HEK293 (cell line): ENCODE data around the gene C2CD2L.

Source experiments
- BCL11A ChIP-seq: fragments of 450-650 bp; formaldehyde crosslinking; IDR thresholded peaks from 2 replicates; pipeline ENCODE4 v1.5.1; 2016; ENCODE audit warnings: low read depth, missing biosample characterization, missing genetic modification characterization
- CTCF ChIP-seq: fragments of 450-650 bp; formaldehyde crosslinking; IDR thresholded peaks from 2 replicates; pipeline ENCODE4 v1.5.1; 2016; ENCODE audit warnings: missing biosample characterization, missing genetic modification characterization
- SP2 ChIP-seq: fragments of 450-650 bp; formaldehyde crosslinking; IDR thresholded peaks from 2 replicates; pipeline ENCODE4 v1.5.1; 2016; ENCODE audit warnings: missing biosample characterization, missing genetic modification characterization
- ZBTB49 ChIP-seq: fragments of 450-650 bp; formaldehyde crosslinking; IDR thresholded peaks from 2 replicates; pipeline ENCODE4 v1.5.1; 2016; ENCODE audit warnings: missing biosample characterization, missing genetic modification characterization, low read depth
- ZEB2 ChIP-seq: fragments of 450-650 bp; formaldehyde crosslinking; IDR thresholded peaks from 2 replicates; pipeline ENCODE4 v1.5.1; 2016; ENCODE audit warnings: missing biosample characterization, missing genetic modification characterization
- ZNF184 ChIP-seq: fragments of 450-650 bp; IDR thresholded peaks from 2 replicates; pipeline ENCODE4 v1.5.1; 2018; ENCODE audit warnings: missing biosample characterization, mild to moderate bottlenecking, missing genetic modification characterization
- ZNF23 ChIP-seq: fragments of 450-650 bp; formaldehyde crosslinking; IDR thresholded peaks from 2 replicates; pipeline ENCODE4 v1.5.1; 2016; ENCODE audit warnings: missing biosample characterization, missing genetic modification characterization, borderline replicate concordance
- ZNF274 ChIP-seq, 2 experiments: fragments of 200-500 bp in 1 of 2; fragments of 450-650 bp in 1 of 2; sonication (Bioruptor generic) in 1 of 2; formaldehyde crosslinking in 1 of 2; IDR thresholded peaks; 2 replicates each; pipeline versions ENCODE4 v1.5.1 to v1.6.1; 2014 to 2016; ENCODE audit warnings: borderline replicate concordance in 1 of 2, inconsistent platforms in 1 of 2, low read length in 1 of 2, missing biosample characterization in 1 of 2, missing genetic modification characterization in 1 of 2
- ZNF398 ChIP-seq: fragments of 450-650 bp; formaldehyde crosslinking; IDR thresholded peaks from 2 replicates; pipeline ENCODE4 v1.5.1; 2017; ENCODE audit warnings: missing biosample characterization, missing genetic modification characterization
- ZNF544 ChIP-seq: fragments of 450-650 bp; formaldehyde crosslinking; IDR thresholded peaks from 2 replicates; pipeline ENCODE4 v1.5.0; 2017; ENCODE audit warnings: missing biosample characterization, missing genetic modification characterization
- ZNF660 ChIP-seq: fragments of 450-650 bp; IDR thresholded peaks from 2 replicates; pipeline ENCODE4 v1.5.1; 2018; ENCODE audit warnings: missing biosample characterization, mild to moderate bottlenecking, missing genetic modification characterization

- TF ChIP-seq CTCF (tag by site-specific recombination): peak; percentile 80
- TF ChIP-seq ZEB2: no peak
- no peak for TF ChIP-seq ZNF660 (tag by site-specific recombination)
- no peak for TF ChIP-seq SP2
- no peak for TF ChIP-seq ZNF184 (tag by site-specific recombination)
- TF ChIP-seq ZNF23 (tag by site-specific recombination): no peak
- no peak for TF ChIP-seq ZNF398
- TF ChIP-seq ZNF544: no peak
- TF ChIP-seq ZNF274 (IDR thresholded peaks at IDR 0.05; ENCODE audit: low read length): no peak
- TF ChIP-seq ZNF274 (tag by site-specific recombination; IDR thresholded peaks at IDR 0.05; ENCODE audit: borderline replicate concordance): no peak
- TF ChIP-seq BCL11A (tag by site-specific recombination): no peak
- TF ChIP-seq ZBTB49 (tag by site-specific recombination): no peak
These were observed 48.8 kb downstream of the C2CD2L start for GRCh38 chr11:119155733-119156492.
